ENCODE measurements around the gene AIFM1.
A peak's percentile ranks its signal among the peaks of the same experiment; 100 is the strongest.

AIFM1 gene

GRCh38 chrX:130095249-130096030 lies 70.2 kb downstream of the AIFM1 start:
- no peak for DNase-seq (ENCODE audit: low read depth)
- no peak overlapping the region for H3K4me3 ChIP-seq (ENCODE audit: low read depth, low read length)
- no peak for TF ChIP-seq CTCF (IDR thresholded peaks at IDR 0.05; ENCODE audit: low read depth, low read length, missing control alignments)

GRCh38 chrX:130094696-130095095 lies 70.9 kb downstream of the AIFM1 start:
- no peak overlapping the region for H3K4me3 ChIP-seq (ENCODE audit: low read depth, low read length)
- DNase-seq (ENCODE audit: low read depth) = no peak
- no peak for TF ChIP-seq CTCF (IDR thresholded peaks at IDR 0.05; ENCODE audit: low read depth, low read length, missing control alignments)

- DNase-seq (ENCODE audit: low read depth) = no peak
- H3K4me3 ChIP-seq (ENCODE audit: low read depth, low read length) = no peak overlapping the region
- no peak for TF ChIP-seq CTCF (IDR thresholded peaks at IDR 0.05; ENCODE audit: low read depth, low read length, missing control alignments)
Observed at GRCh38 chrX:130093271-130093670, 72.4 kb downstream of the AIFM1 start.

GRCh38 chrX:130091980-130092522 lies 73.6 kb downstream of the AIFM1 start:
- peak; percentile 84 for DNase-seq (ENCODE audit: low read depth)
- TF ChIP-seq CTCF (IDR thresholded peaks at IDR 0.05; ENCODE audit: low read depth, low read length, missing control alignments) = peak; percentile 16
- H3K4me3 ChIP-seq (ENCODE audit: low read depth, low read length) = peak overlapping the region; percentile 57

GRCh38 chrX:130090364-130090763 lies 75.3 kb downstream of the AIFM1 start:
- TF ChIP-seq CTCF (IDR thresholded peaks at IDR 0.05; ENCODE audit: low read depth, low read length, missing control alignments) = no peak
- no peak for DNase-seq (ENCODE audit: low read depth)
- H3K4me3 ChIP-seq (ENCODE audit: low read depth, low read length) = no peak overlapping the region

GRCh38 chrX:130086447-130087206 lies 79.0 kb downstream of the AIFM1 start:
- no peak for DNase-seq (ENCODE audit: low read depth)
- H3K4me3 ChIP-seq (ENCODE audit: low read depth, low read length) = peak overlapping the region; percentile 55
- peak; percentile 7 for TF ChIP-seq CTCF (IDR thresholded peaks at IDR 0.05; ENCODE audit: low read depth, low read length, missing control alignments)
